CD4-positive, alpha-beta T cell treated with Interleukin-10 for 1 hour (primary cell): Measurements from ENCODE around the gene WAC.
A peak's percentile ranks its signal among the peaks of the same experiment; 100 is the strongest.
"Not testable (repeated sequence)": the region's sequence is repeated elsewhere in the genome, so short reads cannot be mapped to it uniquely, and the experiment has no call there.

Experiments
- DNase-seq: peaks from one replicate; pipeline ENCODE4 v3.0.0-alpha.2; 2020

Gene WAC

DNA sequence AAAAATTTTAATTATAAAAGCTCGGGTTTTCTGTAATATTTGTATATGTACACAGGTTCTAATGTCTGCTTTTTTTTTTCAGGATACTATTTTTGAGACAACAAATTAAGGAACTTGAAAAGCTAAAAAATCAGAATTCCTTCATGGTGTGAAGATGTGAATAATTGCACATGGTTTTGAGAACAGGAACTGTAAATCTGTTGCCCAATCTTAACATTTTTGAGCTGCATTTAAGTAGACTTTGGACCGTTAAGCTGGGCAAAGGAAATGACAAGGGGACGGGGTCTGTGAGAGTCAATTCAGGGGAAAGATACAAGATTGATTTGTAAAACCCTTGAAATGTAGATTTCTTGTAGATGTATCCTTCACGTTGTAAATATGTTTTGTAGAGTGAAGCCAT lies 86.5 kb downstream of the WAC start:
- no peak for DNase-seq

DNA sequence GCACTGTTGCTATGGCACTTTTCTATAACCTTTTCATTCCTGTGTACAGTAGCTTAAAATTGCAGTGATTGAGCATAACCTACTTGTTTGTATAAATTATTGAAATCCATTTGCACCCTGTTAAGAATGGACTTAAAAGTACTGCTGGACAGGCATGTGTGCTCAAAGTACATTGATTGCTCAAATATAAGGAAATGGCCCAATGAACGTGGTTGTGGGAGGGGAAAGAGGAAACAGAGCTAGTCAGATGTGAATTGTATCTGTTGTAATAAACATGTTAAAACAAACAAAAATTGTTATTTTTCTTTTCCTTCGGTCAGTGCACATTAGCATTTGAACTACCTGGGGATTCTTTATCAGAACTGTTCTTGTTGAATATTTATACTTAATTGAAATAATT lies 87.3 kb downstream of the WAC start:
- no peak for DNase-seq

DNA sequence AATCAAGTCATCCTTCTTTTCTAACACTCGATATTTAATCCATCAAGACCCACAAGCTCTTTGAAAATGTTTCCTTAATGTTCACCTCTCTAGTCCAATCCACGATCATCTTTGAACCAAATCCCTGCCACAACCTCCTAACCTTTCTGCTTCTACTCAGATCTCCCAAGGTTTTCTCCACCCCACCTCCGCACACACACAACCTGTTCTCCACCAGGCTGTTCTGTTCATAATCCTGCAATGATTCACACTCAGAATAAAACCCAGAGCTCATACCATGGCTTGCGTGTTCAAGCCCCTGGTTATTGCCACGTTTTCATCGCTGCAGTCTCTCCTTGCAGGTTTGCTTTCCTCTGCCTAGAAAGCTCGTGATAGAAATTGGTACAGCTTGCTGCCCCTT lies 90.6 kb downstream of the WAC start:
- DNase-seq = no peak

DNA sequence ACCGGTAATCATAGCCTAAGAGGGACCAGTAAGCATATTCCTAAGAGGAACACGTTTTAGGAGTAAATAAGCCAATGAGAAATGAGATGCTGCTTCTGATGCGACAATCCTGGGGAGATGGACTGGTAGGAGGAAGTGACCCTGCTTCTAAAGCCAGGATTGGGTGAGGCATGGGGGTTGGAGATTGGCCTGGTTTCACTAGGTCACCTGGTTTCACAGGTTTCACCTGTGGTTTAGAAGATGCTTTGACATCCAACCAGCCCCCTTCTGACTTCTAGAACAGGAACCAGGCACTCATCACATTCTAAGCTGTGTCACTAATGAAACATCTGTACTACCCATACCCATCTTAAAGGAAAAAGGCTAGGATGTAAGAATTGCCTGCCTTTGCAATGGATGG lies 91.4 kb downstream of the WAC start:
- DNase-seq = no peak

DNA sequence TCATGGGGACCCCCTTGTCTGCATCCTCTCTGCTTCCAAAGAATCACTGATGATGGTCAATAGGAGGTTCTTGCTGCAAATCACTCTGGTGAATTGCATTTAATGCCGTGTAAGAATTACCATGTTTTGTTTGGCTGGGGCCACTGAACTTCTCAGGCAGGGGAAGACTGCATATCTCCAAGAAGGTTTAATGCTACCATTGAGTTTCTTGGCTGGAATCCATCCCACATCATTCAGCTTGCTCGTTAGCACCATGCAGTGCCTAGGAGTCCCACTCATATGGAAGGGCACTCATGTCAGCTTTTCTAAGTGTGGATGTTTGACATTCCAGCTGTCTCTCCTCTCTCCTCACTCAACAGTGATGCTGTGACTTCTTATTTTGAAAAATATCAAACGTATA lies 94.2 kb downstream of the WAC start:
- DNase-seq = no peak

DNA sequence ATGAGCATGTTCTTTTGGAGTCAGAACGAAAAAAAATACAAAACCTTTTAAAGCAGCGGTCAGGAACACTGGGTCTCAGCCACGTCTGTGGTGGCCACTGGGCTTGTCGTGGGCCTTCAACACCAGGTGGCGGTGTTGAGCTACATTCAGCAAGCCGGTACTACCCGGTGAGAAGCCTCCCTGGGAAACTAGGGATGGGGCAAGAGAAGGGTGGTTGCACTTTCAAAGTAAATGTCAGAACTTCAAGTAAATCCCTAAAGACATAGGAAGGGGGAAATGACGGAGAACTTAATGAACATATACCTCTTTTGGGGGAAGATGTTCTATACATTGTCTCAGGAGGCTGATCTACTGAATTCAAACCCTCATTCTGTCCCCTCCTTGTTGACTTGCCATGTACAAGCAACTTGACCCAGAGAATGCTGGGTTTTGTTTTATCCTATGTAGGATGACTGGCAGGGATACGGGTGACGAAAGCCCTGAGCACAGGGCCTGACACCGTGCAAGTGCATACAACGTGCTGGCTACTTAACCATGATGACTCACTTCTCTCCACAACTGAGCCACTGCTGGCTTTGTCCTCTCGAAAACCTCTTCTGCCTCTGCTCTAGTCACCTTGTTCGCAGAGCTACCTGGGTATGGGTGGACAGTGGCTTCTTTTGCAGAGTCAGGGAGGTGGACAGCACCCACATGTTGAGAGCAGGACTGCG lies 95.4 kb downstream of the WAC start:
- DNase-seq = peak; percentile 60

DNA sequence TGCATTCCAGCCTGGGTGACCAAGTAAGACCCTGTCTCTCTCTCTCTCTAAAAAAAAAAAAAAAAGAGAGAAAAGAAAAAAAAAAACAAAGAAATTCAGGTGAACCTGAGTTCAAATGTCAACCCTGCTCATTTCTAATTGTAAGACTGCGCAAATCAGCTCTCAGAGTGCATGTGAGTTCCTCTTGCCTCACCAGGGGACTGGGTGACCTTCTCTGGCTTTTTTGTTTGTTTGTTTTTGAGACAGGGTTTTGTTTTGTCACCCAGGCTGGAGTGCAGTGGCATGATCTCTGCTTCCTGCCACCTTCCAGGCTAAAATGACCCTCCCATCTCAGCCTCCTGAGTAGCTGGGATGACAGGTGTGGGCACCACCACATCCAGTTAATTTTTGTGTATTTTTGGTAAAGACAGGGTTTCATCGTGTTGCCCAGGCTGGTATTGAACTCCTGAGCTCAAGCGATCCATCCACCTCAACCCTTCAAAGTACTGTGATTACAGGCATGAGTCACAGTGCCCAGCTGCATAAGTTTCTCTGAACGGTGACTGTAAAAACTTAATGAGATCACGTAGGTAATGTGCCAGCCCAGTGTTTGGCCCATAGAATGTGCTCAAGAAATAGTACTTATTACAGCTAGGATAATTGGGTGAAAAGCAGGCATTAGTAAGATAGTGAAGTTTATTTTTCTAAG lies 99.1 kb downstream of the WAC start:
- DNase-seq = no peak

DNA sequence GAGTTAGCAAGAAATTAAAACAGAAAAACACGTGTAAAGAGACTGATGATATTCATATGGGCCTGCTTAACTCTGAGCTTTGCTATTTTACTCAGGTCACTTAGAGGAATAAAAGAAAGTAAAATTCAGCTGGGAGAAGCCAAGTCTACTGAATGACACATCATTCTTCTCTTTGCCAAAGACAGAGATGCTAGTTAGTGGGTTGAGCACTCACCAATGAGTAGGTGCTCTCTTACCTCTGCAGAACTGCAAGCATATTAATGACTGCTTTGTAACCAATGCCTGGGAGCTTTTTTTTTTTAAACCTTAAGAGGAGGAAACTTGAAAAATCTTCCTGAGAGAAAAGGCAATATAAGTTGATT lies 99.6 kb downstream of the WAC start:
- no peak for DNase-seq

DNA sequence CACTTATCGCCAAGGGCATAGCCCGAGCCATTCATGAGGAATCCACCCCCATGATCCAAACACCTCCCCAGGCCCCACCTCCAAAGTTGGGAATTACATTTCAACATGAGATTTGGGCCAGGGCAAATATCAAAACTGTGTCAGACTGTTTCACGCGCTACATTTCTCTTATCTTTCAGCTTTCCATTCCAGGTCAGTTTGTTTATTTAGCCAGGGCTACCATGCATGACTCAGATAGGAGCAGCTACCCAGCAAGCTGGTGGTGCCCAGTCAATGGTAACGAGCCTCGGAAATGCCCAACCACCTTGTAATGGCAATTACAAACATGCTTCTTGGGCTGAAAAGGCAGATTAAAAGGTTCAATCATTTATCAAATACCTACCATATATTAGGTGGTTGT lies 100.8 kb downstream of the WAC start:
- DNase-seq = no peak

DNA sequence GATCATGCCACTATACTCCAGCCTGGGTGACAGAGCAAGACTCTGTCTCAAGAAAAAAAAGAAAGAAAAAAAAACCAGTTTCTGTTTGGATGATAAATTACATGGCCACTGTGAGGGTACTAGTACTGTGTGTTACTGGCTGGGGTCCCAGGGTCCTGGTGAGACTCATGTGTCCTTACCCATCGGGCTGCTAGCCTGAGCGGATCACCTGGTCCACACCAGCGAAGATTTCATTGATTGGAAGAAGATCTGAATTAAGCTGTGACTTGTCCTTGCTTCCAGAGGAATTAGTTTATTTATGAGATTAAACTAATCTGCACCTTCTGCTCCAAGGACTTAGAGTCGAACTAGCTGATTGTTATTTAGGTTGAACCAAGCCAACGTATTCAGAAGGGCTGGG lies 104.4 kb downstream of the WAC start:
- no peak for DNase-seq

DNA sequence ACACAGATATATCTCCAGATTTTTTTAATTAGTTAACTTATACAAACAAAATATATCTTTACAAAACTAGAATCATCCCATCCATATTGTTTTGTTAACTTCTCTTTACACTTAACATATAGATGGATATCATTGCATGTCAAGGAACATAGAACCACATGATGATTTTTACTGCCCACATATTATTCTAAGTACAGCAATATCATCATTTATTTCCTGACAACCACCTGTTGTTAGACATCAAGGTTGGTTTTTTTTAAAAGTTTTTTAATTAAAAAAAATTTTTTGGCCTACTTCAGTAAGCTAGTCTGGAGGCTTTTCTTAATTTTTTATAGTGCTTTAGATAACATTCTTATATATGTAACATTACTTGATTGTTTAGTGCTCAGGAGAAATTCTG lies 105.5 kb downstream of the WAC start:
- no peak for DNase-seq

DNA sequence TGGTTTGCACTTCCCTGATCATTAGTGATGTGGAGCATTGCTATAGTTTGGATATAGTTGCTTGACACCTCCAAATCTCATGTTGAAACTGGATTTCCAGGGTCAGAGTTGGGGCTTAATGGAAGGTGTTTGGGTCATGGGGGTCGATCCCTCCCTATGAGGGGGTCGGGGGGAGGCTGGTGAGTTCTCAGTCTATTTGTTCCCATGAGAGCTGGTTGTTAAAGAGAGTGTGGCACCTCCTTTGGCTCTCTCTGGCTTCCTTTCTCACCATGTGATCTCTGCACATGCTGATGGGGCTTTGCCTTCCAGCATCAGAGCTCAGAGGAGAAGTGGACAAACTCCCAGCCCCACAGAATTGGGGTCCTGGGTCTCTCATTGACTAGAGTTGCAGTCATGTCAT lies 107.6 kb downstream of the WAC start:
- DNase-seq = no peak

DNA sequence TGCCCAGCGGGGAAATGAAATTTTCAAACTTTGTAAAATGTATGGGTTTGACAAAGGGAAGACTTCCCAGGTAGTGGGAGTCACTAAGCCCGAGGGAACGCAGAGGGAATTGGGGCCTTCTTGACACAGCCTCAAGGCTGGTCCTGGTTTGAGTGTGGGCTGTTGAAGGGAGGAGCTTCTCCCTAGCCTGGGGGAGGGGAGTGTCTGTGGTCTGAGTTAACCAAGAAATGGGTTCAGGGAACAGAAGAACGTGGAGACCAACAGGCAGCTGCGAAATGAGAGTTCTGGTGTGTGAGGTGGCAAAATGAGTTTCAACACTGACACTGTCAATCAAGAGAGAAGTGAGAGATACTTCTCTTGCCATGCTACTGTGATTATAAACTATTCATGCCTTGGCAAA lies 111.7 kb downstream of the WAC start:
- no peak for DNase-seq

DNA sequence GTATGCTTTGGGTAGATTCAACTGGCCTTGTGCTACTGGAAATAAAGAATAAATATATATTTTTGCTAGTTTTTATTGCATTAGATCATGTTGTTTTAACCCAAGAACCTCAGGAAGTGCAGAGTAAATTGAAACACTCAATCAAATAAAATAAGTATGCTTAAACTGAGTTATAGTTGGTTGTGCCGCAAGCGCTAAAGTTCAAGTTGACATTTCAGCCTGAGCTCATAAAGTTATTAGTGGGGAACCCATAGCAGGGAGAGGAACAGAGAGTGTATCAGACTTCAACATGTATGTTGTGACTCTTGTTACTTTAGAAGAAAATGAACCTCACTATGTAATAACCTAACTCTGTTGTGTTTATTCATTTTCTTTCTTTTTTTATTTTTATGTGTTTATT lies 119.2 kb downstream of the WAC start:
- DNase-seq = no peak

DNA sequence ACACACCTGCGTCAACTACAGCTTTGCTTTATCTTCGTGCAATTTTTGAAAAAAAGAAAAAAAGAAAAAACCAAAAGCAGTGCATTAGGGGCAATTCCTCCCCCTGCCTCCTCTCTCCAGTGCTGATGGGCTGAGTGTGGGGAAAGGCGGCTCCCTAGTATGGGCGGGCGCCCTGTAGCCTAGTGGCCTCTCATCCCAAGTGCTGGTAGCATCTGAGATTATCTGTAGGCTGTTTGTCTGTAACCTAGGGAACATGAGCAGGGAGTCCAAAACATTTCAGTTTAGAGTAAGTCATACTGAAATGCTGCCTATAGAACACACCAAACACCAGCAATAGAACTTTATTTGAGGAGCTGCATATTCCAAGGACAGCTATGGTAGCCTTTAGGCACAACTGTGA lies 119.8 kb downstream of the WAC start:
- DNase-seq = no peak

DNA sequence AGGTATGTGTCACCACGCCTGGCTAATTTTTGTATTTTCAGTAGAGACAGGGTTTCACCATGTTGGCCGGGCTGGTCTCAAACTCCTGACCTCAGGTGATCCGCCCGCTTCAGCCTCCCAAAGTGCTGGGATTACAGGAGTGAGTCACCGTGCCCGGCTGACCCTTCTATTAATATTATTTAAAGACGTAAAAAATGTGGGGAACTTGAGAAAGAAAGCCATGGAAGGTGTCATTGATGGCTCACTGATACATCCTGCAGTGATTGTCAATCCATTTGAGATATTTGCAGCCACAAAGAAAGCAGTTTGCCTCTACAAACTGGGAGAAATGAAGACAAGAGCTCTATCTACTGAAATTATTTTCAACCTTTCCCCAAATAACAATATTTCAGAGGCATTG lies 125.9 kb downstream of the WAC start:
- DNase-seq = not testable (repeated sequence)

DNA sequence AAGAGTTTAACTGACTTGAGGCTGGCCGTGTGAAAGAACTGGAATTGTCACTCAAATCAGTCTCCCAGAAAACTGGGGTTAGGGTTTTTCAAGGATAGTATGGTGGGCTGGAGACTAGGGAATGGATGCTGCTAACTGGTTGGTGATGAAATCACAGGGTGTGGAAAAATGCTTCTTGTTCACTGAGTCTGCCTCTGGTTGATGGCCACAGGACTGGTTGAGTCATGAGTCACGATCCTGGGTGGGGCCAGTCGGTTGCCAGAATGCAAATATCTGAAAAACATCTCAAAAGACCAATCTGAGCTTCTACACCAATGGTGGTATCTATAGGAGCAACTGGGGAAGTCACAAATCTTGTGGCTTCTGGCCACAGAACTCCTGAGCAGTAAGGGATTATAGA lies 128.1 kb downstream of the WAC start:
- no peak for DNase-seq

DNA sequence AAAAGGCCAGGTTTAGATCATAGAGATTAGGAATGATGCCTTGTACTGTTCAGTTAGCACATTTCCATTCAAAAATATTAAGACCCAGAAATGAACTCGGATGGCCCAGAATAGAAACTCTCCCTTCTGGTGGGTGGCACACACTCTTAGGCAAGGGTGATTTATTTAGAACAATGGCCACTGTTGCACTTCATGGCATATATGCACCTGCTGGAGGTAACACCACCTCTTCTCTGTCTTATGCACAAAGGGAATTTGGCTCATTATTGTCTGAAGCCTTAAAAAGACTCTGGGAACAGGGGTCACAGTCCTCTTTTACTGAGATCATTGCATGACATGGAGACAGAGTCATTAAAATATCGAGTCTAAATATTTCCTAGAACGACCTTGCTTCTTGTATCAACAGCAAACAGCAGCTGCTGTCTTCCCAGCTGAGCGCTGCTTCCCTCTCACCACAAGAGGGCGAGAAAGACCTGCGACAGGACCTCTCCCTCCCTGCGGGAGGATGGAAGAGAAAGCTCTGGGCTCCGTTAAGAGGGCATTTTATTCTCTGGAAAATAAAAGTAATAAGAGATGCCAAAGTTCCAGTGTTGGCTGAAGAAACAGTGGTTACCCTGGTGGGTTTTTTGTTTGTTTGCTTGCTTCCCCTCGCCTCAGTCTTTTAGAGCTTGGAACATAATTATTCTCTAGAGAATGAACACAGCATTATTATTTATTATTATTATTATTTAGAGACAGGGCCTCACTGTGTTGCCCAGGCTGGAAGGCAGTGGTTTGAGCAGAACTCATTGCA lies 130.9 kb downstream of the WAC start:
- DNase-seq = peak; percentile 73

DNA sequence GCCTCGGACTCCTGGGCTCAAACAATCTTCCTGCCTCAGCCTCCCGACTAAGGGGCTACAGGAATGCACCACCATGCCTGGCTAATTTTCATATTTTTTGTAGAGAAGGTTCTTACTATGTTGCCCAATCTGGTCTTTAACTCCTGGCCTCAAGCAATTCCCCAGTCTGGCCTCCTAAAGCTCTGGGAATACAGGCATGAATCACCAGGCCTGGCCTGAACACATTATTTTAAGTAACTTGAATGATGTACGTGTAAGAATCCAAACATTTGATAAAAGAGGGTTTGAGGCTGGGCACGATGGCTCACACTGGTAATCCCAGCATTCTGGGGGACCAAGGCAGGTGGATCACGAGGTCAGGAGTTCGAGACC lies 131.4 kb downstream of the WAC start:
- DNase-seq = no peak

DNA sequence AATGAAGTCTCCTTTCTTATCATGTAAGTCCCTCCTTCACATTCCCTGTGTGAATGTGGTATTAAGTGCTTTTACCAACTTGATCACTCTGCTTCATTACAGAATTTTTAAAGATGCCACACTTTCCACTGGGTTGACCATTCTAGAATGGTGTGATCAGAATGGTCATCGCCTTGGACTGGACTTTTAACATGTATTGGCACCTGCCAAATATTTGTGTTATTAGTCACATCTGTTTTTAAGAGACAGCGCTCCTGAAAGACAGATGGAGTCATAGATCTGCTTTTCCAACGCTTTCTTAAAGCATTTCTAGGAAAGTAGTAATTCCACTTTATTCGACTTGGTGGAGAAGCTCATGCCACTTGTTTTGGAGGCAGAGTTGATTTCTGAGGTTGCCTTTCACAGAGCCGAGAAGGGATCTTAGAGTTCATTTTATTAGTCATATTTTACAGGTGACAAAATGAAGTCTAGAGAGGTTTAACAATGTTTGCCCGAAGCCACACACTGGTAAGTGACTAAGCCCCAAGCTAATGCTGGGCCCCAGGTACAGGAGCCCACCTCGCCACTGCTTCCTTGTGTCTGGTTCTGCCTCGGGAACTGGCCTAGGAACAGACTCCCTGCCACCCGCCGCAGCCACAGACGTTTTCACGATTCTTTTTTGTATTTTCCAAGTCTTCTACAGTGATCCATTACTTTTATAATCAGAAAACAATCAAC lies 134.0 kb downstream of the WAC start:
- no peak for DNase-seq

DNA sequence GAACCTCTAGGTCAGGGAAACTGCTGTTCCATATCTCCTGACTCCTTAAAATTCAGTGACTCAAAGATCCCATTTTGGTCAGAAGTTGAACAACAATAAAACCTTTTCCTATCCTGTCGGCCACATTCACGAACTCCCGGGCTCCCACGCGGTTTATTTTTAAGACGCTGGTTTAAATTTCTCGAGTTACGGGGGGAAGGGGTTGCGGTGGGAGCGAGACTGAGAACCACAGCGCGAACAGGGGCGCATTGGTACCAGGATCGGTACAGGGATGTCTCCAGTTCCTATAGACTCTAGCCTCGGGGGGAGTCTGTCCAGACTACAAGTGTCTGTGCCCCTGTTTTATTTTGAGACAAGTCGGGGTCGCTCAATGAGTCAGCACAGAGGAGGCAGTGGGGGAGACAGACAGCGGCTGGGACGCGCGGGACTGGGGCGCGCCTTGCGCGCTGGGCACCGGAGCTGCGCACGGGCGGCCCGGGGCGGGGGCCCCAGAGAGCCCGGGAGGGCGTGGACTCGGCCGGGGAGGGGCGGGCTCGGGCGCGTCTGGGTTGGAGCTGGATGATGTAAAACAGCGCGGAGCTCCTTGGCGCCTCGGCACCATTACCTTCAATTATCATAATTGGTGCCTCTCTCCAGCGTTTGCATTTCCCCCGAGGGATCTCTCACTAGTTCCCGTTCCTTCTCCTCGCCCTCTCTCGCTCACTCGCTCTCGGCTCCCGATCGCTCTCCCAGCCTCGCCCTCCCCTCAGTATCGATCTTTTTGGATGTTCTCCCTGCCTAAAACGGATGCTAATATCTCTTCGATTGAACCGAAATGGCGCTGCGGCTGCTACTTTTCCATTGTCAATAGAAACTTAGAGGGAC lies 135.7 kb downstream of the WAC start:
- DNase-seq = peak; percentile 41
